GM18951 (cell line): ENCODE measurements around the gene NDUFB10.

Experiments
- POLR2A ChIP-seq: IDR thresholded peaks from 4 replicates; pipeline ENCODE4 v1.6.1; 2011; ENCODE audit warnings: mild to moderate bottlenecking; ENCODE audit not compliant: insufficient read length, insufficient read depth; ENCODE audit errors: extremely low read depth
- in situ Hi-C: fragments of 300-500 bp; cut with MboI; formaldehyde crosslinking; loops from one replicate; pipeline ENCODE4 v1.12.0; 2022; ENCODE audit warnings: low sequenced_read_pairs, mixed read lengths, inconsistent platforms; ENCODE audit not compliant: unreplicated experiment

The NDUFB10 gene

DNA sequence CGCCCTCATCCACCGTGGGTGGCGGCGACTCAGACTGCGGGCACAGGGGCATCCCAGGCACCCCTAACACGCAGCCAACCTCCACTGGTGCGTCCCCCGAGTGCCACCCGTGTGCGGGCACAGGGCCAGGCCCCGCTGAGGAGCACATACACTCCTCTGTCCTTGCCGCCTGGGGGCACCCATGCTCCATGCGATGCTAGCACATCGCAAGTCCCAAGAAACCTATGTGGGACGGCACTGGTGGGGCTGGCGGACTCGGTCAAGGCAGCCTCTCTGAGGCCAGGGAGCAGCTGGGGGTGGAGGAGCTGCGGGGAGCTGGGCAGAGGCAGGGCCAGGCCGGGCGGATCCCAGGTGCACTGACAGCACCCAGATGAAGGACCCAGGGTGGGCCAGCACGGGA lies 46.3 kb downstream of the NDUFB10 start:
- in situ Hi-C loops, result no loop called here
- TF ChIP-seq POLR2A, result no peak

GRCh38 chr16:2006317-2006716 lies 47.0 kb downstream of the NDUFB10 start:
- in situ Hi-C loops, result no loop called here

GRCh38 chr16:2007081-2007836 lies 47.9 kb downstream of the NDUFB10 start:
- in situ Hi-C loops, result no loop called here
- no peak for TF ChIP-seq POLR2A

More at GRCh38 chr16:2006317-2006716, 47.0 kb downstream of the NDUFB10 start:
- no peak for TF ChIP-seq POLR2A

DNA sequence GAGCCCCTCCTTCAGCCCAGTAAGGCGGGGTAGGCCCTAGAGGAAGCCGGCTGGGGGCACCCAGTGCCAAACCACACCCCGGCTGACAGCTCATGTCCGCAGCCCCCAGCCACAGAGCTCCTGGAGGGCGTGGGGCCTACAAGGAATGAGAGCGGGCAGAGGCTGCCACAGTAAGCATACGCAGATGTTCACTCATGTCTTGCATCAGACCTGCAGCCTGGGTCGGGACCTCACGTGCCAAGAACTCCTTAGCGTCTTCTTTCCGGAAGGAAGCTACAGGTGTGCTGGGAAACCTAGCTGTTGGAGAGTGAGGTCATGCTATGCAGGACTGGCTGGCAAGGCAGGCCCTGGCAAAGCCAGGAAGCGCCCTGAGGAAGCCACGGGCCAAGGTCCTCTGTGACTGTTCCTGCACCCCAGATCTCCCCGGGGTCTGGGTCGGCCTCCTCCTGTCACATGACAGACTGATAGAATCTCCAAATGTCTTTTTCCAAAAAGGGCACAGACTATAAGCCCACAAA lies 48.7 kb downstream of the NDUFB10 start:
- in situ Hi-C loops, result no loop called here
- no peak for TF ChIP-seq POLR2A

GRCh38 chr16:2008631-2009163 lies 49.4 kb downstream of the NDUFB10 start:
- in situ Hi-C loops, result no loop called here
- TF ChIP-seq POLR2A, result no peak

- in situ Hi-C loops, result no loop called here
- TF ChIP-seq POLR2A, result no peak
Observed at GRCh38 chr16:2009164-2009711, 49.9 kb downstream of the NDUFB10 start.

DNA sequence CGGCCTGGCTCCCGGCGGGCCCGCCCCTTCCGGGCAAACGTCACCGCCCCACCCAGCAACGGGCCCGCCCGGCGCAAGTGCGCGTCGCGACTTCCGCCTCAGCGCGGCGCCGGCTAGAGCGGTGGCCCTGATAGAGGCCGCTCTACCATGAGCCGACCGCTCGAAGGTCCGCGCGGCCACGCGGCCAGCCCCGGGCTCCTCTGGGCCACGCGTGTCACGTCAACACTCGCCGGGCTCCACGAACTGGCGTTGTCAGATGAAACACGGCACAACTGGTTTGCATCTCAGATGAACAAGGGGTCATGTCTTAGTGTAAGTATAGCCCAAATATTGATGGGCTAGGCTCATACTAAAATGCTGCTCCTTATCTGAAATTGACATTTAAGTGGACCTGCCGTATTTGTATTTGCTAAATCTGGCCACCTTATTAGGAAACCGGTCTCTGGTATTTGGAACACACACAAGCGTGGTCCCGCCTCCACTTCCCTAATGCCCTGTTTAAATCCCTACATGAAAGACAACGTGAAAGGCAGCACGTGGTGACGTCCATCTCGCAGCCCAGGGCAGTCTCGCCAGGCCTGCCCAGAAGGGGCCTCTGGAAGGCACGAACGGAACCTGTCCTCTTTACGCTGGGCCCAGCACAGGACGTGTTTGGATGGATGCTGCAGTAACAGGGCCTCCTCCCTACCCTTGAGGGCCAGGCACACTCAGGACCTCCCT lies 50.6 kb downstream of the NDUFB10 start, which contains the start of gene ZNF598:
Gene ZNF598 (minus strand): TSS at position 31 of the 720 bp plus-strand sequence.
- TF ChIP-seq POLR2A, result peak; percentile 96
- in situ Hi-C loops, result no loop called here
